ENCODE data around the gene KCNQ1OT1. TPM values are rescaled to one million over a fixed set of nuclear protein-coding genes. Genes with fewer than 3 reads are reported as not detected.

KCNQ1OT1 gene
- total RNA-seq, 1 donor from 2014 or later, result 0.68 TPM

- Mint-ChIP-seq H3K36me3 (ENCODE audit: low read depth) (no peaks in the 10 kb centered on the region), H3K4me3 (ENCODE audit: low read depth) (no peak overlapping the region), H3K27me3 (ENCODE audit: low read depth) (no peaks in the 10 kb centered on the region), H3K27ac (no peak overlapping the region), H3K4me1 (ENCODE audit: low read depth) (no peaks in the 10 kb centered on the region), H3K9me3 (no peaks in the 10 kb centered on the region)
- no peak for DNase-seq (ENCODE audit: low spot score)
- intact Hi-C loops (cut with micrococcal nuclease), result no loop called here
Measured at GRCh38 chr11:2581151-2581930, 118.5 kb downstream of the KCNQ1OT1 start.

GRCh38 chr11:2580571-2581001 is 119.2 kb downstream of the KCNQ1OT1 start:
- no peak for DNase-seq (ENCODE audit: low spot score)
- Mint-ChIP-seq H3K4me1 (ENCODE audit: low read depth) (no peaks in the 10 kb centered on the region), H3K9me3 (no peaks in the 10 kb centered on the region), H3K27me3 (ENCODE audit: low read depth) (no peaks in the 10 kb centered on the region), H3K36me3 (ENCODE audit: low read depth) (no peaks in the 10 kb centered on the region), H3K27ac (no peak overlapping the region), H3K4me3 (ENCODE audit: low read depth) (no peak overlapping the region)
- intact Hi-C loops (cut with micrococcal nuclease), result no loop called here

GRCh38 chr11:2580061-2580421 is 119.8 kb downstream of the KCNQ1OT1 start:
- Mint-ChIP-seq H3K4me3 (ENCODE audit: low read depth) (no peak overlapping the region), H3K27me3 (ENCODE audit: low read depth) (no peaks in the 10 kb centered on the region), H3K9me3 (no peaks in the 10 kb centered on the region), H3K4me1 (ENCODE audit: low read depth) (no peaks in the 10 kb centered on the region), H3K36me3 (ENCODE audit: low read depth) (no peaks in the 10 kb centered on the region), H3K27ac (no peak overlapping the region)
- DNase-seq (ENCODE audit: low spot score), result no peak
- intact Hi-C loops (cut with micrococcal nuclease), result no loop called here

DNA sequence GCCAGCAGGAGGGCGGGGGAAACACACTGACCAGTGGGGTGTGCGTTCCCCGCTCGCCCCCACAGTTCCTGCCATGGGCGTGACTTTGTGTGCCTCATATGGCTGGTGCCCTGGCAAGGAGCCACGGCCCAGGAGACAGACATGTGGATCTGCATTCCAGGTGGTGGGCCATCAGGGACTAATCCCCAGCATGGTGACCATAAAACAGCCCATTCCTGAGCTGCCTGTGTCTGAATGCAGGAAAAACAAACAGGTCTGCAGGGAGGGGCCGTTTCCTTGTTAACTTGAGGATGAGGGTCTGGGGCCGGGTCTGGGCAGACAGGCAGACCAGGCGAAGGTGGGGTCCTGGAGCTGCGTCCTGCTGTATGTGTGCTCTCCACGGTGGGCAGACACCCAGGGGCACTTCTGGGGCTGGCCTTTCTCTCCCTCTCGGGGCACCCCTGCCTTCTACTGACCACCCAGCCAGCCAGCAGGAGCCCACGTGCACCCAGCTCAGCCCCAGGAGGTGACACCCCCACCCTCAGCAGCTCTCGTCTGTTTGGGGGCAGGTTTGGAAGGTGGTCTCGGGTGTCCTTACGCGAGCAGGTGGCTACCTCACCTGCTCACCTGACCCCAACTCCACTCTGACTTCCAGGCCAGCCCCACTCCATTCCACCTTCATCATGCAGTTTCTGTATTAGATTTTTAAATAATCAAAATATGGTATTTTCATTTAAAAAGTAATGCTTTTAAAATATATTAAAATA is 120.3 kb downstream of the KCNQ1OT1 start:
- Mint-ChIP-seq H3K27me3 (ENCODE audit: low read depth) (no peaks in the 10 kb centered on the region), H3K4me3 (ENCODE audit: low read depth) (no peak overlapping the region), H3K9me3 (no peaks in the 10 kb centered on the region), H3K27ac (no peak overlapping the region), H3K4me1 (ENCODE audit: low read depth) (no peaks in the 10 kb centered on the region), H3K36me3 (ENCODE audit: low read depth) (no peaks in the 10 kb centered on the region)
- DNase-seq (ENCODE audit: low spot score), result no peak
- intact Hi-C loops (cut with micrococcal nuclease), result no loop called here

DNA sequence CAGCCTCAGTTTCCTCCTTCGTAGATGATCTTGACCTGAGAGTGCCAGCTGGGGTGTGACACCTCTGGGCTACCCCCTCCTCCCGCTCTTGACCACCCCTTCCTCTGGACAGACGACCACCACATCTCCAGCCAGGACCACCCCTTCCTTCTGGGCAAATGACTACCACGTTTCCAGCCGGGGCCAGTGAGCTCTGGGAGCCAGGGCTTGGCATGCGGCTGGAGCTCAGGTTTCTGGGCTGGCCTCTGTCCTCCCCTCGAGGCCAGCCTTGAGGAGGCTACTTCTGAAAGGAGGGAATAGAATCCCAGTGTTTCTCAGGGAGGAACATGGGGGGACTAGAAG is 120.9 kb downstream of the KCNQ1OT1 start:
- Mint-ChIP-seq H3K36me3 (ENCODE audit: low read depth) (no peaks in the 10 kb centered on the region), H3K27me3 (ENCODE audit: low read depth) (no peaks in the 10 kb centered on the region), H3K9me3 (no peaks in the 10 kb centered on the region), H3K27ac (no peak overlapping the region), H3K4me1 (ENCODE audit: low read depth) (no peaks in the 10 kb centered on the region), H3K4me3 (ENCODE audit: low read depth) (no peak overlapping the region)
- no peak for DNase-seq (ENCODE audit: low spot score)
- intact Hi-C loops (cut with micrococcal nuclease), result no loop called here

DNA sequence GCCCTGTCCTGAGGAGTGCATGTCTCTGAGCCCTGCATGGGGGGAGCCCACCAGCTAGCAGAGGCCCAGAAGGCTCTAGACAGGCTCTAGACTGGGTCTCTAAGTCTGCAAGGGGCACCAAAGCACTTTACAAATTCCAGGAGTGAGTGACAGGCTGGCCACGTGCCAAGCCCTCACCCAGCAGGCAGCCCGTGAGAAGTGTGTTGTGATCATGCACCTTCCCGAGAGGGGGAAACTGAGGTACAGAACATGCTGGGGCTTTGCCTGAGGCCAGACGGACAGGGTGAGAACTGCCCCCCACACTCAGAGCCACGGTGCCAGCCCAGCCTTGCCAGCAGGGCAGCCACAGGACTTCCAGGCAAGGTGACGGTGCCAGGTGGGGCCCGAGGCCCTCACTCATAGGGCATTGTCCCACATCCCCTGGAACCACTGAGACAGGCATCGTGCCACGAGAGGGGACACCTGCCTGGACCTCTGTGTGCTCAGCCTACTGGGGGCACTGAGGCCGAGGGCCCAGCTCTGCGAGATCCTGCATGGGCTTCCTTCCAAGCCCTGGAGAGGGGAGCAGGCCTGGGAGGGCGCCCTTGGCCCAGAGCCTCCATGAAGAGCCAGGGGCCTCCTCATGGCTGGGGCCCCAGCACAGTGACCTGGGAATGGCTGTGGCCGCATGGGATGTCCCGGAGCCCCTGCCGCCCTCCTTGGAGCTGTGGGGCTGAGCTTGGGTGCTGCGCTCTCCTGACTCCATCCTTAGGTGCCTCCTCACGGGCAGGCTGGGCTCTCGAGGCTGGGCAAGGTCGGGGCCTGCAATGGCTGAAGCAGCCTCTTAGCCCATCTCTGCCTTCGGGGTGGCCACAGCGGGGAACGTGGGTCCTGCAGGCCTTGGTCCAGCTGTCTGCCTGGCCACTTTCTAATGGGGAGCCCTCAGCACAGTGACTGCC is 121.5 kb downstream of the KCNQ1OT1 start:
- Mint-ChIP-seq H3K27ac (no peak overlapping the region), H3K36me3 (ENCODE audit: low read depth) (no peaks in the 10 kb centered on the region), H3K27me3 (ENCODE audit: low read depth) (no peaks in the 10 kb centered on the region), H3K9me3 (no peaks in the 10 kb centered on the region), H3K4me1 (ENCODE audit: low read depth) (no peaks in the 10 kb centered on the region), H3K4me3 (ENCODE audit: low read depth) (no peak overlapping the region)
- intact Hi-C loops (cut with micrococcal nuclease), result no loop called here
- DNase-seq (ENCODE audit: low spot score), result no peak

- no peak overlapping the region for H3K27ac Mint-ChIP-seq
- intact Hi-C loops (cut with micrococcal nuclease), result no loop called here
- H3K4me3 Mint-ChIP-seq (ENCODE audit: low read depth), result no peak overlapping the region
Measured at GRCh38 chr11:2577031-2577990, 122.5 kb downstream of the KCNQ1OT1 start.

DNA sequence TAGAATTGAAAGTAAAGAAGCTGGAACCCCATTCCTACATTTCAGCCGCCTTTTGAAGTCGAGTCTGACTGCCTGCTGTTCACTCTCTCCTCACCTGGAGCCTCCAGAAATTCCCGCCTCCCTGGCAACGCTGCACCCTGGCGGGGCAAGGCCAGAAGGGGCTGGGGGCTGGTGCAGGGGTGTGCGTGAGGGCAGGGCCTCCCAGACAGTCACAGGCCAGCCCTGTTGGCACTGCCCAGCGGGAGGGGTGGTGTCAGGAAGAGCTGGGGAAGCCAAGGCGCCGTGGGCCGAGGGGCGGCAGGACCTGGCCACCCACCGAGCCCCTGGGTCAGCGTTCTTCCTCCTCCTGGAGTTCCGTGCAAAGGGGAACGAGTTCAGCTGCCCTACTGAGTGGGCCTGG is 123.2 kb downstream of the KCNQ1OT1 start:
- Mint-ChIP-seq H3K27me3 (ENCODE audit: low read depth) (no peaks in the 10 kb centered on the region), H3K27ac (no peak overlapping the region), H3K4me1 (ENCODE audit: low read depth) (no peaks in the 10 kb centered on the region), H3K36me3 (ENCODE audit: low read depth) (no peaks in the 10 kb centered on the region), H3K9me3 (no peaks in the 10 kb centered on the region), H3K4me3 (ENCODE audit: low read depth) (no peak overlapping the region)
- intact Hi-C loops (cut with micrococcal nuclease), result no loop called here
- no peak for DNase-seq (ENCODE audit: low spot score)

More at GRCh38 chr11:2577031-2577990, 122.5 kb downstream of the KCNQ1OT1 start:
- no peak for DNase-seq (ENCODE audit: low spot score)
- Mint-ChIP-seq H3K4me1 (ENCODE audit: low read depth) (no peaks in the 10 kb centered on the region), H3K36me3 (ENCODE audit: low read depth) (no peaks in the 10 kb centered on the region), H3K9me3 (no peaks in the 10 kb centered on the region), H3K27me3 (ENCODE audit: low read depth) (no peaks in the 10 kb centered on the region)

DNA sequence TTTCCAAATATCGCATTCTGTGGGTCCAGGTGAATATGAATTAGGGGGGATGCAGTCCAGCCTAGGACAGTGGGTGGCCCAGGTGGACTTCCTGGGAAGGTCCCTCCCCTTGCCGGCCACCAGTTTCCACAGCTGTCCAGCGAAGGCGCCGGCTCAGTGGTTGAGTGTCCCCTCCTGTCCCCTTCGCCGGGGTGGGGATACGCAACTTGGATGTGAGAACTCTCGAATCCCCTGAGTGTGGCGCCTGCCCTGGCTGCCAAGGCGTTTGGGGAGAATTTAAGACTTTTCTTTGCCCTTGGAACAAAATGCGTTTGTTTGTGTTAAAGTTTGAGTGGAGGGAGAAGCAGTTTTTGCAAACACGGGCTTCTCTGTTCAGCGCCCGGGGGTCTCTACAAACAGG is 123.7 kb downstream of the KCNQ1OT1 start:
- Mint-ChIP-seq H3K27ac (no peak overlapping the region), H3K4me1 (ENCODE audit: low read depth) (no peaks in the 10 kb centered on the region), H3K4me3 (ENCODE audit: low read depth) (no peak overlapping the region), H3K36me3 (ENCODE audit: low read depth) (no peaks in the 10 kb centered on the region), H3K27me3 (ENCODE audit: low read depth) (no peaks in the 10 kb centered on the region), H3K9me3 (no peaks in the 10 kb centered on the region)
- no peak for DNase-seq (ENCODE audit: low spot score)
- intact Hi-C loops (cut with micrococcal nuclease), result no loop called here

DNA sequence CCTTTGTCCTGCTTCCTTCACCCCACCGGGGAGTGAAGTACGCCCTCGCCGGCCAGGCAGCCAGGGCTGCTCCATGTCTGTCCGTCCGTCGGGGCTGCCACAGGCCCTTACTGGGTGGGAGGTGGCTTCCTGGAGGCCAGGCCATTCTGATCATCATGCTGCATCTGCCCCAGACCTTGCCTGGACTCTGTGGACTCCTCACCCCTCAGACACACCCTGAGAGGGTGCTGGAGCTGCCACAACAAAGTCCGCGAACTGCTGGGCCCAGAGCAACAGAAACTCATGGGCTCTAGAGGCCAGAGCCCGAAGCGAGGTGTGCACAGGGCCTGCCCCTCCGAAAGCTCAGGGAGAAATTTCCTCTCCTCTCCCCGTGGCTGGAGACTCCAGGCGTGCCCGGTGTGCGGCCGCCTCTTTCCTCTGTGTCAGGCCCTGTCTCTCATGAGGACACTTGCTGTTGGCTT is 124.2 kb downstream of the KCNQ1OT1 start:
- intact Hi-C loops (cut with micrococcal nuclease), result no loop called here
- no peak for DNase-seq (ENCODE audit: low spot score)
- Mint-ChIP-seq H3K36me3 (ENCODE audit: low read depth) (no peaks in the 10 kb centered on the region), H3K4me1 (ENCODE audit: low read depth) (no peaks in the 10 kb centered on the region), H3K9me3 (no peaks in the 10 kb centered on the region), H3K27ac (no peak overlapping the region), H3K27me3 (ENCODE audit: low read depth) (no peaks in the 10 kb centered on the region), H3K4me3 (ENCODE audit: low read depth) (no peak overlapping the region)

DNA sequence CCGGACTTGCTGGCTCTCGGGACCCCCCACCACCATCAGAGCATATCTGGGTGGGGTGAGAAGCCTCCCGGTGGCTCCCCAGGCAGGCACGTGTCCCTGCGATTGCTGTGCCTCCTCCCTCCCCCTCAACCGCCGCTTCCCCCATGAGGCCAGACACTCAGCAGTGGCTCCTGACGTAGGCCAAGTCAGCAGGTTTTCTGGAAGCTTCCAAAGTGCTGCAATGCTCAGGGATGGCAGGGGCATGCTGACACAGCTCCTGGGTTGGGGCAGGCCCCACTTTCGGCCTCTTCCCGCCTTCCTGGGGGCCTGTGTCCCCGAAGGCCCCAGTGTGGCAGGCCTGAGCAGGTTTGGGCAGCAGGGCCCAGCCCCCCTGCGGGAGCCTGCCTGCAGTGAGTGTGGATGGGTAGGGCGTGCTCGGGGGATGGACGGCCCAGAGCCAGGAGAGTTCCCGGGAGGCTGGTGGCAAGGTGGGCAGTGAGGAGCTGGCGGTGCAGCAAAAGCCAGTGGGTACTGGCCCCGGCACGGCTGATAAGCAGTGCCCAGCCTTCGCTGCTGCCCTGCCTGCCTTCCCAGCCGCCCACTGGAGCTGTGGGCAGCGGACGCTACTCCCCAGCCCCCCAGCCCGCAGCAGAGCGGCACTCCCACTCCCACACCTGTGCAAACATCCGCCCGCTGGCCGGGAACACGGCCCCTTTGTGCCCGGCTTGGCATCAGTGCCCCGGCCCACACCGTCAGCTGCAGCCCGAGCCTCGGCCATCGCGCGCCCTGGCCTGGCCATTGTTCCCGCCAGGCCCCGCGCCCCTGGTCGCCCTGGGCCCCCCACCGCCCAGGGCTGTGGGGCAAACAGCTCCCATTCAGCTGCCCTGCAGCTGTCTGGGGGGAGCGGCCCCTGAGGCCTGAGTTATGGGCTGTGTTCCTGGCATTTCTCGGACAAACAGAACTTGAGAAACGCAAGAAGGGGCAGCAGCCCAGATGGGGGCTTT is 125.0 kb downstream of the KCNQ1OT1 start:
- no peak for DNase-seq (ENCODE audit: low spot score)
- no peaks in the 10 kb centered on the region for H3K9me3 Mint-ChIP-seq
- intact Hi-C loops (cut with micrococcal nuclease), result no loop called here
- H3K4me3 Mint-ChIP-seq (ENCODE audit: low read depth), result no peak overlapping the region
- no peaks in the 10 kb centered on the region for H3K36me3 Mint-ChIP-seq (ENCODE audit: low read depth)
- H3K4me1 Mint-ChIP-seq (ENCODE audit: low read depth), result no peaks in the 10 kb centered on the region
- no peak overlapping the region for H3K27ac Mint-ChIP-seq
- no peaks in the 10 kb centered on the region for H3K27me3 Mint-ChIP-seq (ENCODE audit: low read depth)

Measured in activated T-helper 2 cell treated with anti-CD3 and anti-CD28 coated beads, Interferon-gamma antibody, Interleukin-2, Interleukin-4, amounts not matched to agents 10 μg/mL and 5 μg/mL and 100 μg/mL, durations not matched to agents 14 hours and 24 hours and 36 hours (primary cell).